NCI-H460 (cell line): ENCODE data around the gene MAN2A1. TPM values are rescaled to one million over a fixed set of nuclear protein-coding genes. Genes with fewer than 3 reads are reported as not detected.

Experiments used
- DNase-seq: peaks from one replicate; pipeline ENCODE4 v3.0.0-alpha.2; 2016; ENCODE audit warnings: low read depth; ENCODE audit errors: extremely low read depth
- total RNA-seq: library from RNA; depleted of rRNA; stranded (reverse); fragments of >200 nt; shearing (Covaris generic); gene quantifications from 2 replicates; pipeline ENCODE4 v1.2.3, GENCODE V29; 2014

Gene MAN2A1
- total RNA-seq, 1 experiment from 2014 or later, result 151 TPM

- no peak for DNase-seq
These were observed 14.7 kb downstream of the MAN2A1 start for GRCh38 chr5:109704282-109704952.

DNA sequence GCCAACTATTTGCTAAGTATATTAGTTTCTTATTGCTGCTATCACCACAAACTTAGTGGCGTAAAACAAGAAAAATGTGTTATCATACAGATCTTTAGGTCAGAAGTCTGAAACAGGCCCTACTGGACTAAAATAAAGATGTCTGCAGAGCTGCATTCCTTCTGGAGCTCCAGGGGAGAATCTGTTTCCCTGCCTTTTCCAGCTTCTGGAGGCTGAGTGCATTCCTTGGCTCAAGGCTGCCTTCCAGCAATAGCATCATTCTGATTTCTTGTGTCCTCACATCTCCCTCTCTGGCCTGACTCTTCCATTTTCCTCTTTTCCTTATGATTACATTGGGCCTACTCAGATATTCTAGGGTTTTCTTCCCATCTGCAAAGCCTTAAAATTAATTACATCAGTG lies 15.9 kb downstream of the MAN2A1 start:
- DNase-seq, result no peak

DNA sequence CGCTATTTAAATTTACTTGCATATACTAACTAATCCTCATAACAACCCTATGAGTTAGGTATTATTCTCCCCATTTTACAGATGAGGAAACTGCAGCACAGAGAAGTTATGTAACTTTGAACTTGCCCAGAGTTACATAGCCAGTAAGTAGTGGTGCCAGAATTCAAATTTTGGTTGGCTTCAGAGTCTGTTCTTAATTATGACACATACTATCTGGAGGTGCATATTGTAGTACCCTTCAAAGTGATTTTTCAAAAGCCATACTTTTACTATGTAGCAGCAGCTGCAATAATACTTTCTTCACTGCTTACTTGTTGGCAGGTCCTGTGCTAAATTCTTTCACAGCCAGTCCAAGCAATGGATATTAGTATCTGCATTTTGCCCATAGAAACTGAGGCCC lies 16.4 kb downstream of the MAN2A1 start:
- no peak for DNase-seq

DNA sequence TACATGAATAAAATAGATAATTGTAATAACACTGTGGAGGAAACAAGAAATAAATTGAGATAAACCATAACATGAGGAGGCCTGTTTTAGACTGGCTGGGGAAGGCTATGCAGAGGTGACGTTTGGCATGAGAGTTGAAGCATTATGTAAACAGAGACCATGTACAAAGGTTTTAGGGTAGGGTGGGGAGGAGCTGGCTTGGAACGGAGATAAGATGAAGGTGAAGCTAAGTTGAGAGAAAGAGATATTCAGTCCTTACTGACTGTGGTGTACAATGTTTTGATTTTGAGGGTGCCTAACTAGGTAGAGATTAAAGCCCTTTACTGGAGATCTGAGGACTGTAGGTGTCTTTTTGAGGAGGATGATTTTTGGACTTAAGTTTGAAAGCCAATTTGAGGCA lies 17.8 kb downstream of the MAN2A1 start:
- DNase-seq, result no peak

DNA sequence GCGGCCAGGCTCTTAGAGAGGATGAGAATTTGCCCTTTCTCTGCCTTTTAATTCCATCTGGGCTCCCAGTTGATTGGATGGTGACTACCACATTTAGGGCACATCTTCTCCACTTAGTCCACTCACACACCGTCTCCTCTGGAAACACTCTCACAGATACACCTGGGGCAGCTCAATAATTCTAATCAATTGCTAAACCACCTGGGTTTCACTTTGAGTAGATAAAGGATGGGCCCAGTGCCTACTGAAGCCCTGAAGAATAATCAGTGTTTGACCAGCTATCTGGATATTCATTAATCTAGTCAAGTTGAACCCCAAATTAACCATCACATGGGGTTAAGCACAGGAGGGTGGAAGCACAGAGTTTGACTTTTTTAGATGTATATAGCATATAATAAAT lies 19.1 kb downstream of the MAN2A1 start:
- DNase-seq, result no peak

- no peak for DNase-seq
These were observed 19.5 kb downstream of the MAN2A1 start for GRCh38 chr5:109709225-109709624.

GRCh38 chr5:109711673-109712072 lies 21.9 kb downstream of the MAN2A1 start:
- no peak for DNase-seq

DNA sequence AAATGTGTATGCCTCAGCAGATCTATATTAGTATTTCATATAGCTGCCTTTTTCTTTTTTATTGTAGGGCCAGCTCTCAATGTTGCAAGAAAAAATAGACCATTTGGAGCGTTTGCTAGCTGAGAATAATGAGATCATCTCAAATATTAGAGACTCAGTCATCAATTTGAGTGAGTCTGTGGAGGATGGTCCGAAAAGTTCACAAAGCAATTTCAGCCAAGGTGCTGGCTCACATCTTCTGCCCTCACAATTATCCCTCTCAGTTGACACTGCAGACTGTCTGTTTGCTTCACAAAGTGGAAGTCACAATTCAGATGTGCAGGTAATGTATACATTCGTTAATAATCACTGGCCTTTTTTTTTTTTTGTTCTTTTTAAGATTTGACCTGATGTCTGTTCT lies 23.7 kb downstream of the MAN2A1 start:
- no peak for DNase-seq

DNA sequence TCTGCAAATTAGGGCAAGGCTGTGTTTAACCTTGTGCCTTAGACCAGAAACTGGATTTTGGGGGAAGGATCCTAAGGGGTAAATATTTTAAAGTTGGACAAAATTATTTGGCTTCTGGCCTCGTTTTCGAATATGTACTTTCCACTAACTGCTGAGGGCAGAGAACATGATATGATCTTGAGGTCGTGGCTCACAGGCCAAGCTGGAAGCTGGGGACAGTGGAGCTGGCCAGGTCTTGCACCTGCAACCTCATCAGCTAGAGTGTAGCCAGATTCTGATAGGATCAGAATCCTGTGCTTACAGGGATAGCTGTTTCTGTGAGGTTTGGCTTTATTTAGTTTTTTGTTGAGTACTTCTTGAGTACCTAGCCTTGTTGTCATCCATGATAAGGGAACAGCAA lies 24.9 kb downstream of the MAN2A1 start:
- DNase-seq, result no peak

DNA sequence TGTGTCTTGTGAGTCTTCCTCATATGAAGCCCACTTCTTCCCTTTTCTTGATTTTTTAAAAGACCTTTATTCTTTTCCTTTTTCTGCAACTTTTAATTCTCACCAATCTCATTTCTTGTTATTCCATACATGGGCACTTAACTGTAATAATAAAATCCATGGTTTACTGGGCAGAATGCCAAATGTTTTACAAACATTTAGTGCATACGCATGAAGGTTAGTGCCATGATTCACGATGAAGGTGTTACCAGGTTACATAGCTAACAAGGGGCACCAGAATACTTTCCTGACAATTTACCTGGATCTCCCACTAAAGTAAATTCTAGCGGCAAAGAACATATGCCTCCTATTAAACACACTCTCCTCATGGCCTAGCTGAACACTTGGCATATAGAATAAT lies 28.5 kb downstream of the MAN2A1 start:
- no peak for DNase-seq

DNA sequence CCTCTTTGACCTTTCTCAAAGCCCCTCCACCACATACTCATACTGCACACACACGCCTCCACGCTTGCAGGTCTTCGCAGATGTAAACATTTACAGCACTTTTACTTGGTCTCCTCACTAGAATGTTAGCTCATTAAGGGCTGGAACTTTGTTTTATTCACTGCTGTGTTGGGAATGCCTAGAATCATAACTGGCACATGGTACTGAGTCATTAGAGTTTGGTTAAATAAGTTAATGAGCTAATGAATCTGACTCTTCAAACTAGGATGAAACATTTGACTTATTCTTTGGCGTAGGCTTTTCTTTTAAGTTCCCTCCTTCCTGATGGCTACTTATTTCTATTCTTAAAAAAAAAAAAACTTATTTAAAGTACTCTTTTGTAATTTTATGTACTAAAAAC lies 28.9 kb downstream of the MAN2A1 start:
- DNase-seq, result no peak

- DNase-seq, result no peak
These were observed 30.3 kb downstream of the MAN2A1 start for GRCh38 chr5:109719978-109720377.

DNA sequence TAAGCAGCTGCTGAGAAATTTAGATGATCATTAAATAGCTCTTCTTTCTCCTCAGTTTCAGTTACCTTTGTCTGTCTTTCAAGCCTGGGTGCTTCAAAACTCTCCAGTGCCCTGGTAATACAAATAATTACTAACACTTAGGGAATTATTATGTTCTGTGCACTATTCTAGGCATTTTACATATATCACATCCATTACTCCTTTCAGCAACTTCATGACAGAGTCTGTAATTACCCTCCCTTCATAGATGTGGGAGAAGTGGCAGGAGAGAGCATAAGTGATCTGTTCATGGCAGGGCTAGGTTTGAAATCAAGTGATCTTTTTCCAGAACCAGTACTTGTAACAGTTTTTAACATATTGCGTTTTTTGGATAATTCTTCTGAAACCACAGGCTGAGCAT lies 32.0 kb downstream of the MAN2A1 start:
- DNase-seq, result no peak

DNA sequence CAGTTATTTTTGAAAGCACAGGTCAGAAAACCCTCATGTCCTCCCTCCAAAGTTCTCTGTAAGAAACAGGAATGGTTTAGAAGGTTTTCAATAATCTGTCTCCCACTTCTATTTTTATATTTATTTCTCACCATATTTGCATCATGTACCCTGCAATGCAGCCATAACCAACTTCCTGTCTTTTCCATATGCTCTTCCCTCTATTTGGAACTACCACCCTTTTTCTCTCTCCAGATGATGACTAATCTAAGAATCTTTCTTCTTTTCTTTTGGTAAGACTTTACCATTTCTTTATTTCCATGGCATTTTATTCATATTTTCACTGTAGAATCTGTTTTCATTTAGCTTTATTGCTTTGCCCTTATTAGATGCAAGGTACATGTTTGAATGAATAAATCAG lies 33.9 kb downstream of the MAN2A1 start:
- DNase-seq, result no peak

DNA sequence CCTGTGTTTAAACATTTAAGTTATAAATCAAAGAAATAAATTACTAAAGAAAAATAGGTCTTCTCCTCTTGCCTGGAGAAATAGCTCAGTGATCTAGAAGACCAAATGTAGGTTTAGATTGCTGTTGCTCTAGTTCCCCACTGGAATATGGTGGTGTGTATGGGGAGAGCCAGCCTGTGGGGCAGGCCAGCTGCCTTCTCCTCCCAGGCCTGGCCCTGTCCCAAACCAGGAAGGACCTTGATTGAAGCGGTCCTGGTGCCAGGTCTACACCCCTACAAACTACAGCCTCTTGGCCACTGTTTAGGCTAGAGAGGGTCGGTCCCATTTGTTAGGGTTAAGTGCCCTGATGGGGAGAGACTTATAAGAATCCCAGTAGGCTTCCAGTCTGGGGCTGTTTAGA lies 35.4 kb downstream of the MAN2A1 start:
- no peak for DNase-seq

DNA sequence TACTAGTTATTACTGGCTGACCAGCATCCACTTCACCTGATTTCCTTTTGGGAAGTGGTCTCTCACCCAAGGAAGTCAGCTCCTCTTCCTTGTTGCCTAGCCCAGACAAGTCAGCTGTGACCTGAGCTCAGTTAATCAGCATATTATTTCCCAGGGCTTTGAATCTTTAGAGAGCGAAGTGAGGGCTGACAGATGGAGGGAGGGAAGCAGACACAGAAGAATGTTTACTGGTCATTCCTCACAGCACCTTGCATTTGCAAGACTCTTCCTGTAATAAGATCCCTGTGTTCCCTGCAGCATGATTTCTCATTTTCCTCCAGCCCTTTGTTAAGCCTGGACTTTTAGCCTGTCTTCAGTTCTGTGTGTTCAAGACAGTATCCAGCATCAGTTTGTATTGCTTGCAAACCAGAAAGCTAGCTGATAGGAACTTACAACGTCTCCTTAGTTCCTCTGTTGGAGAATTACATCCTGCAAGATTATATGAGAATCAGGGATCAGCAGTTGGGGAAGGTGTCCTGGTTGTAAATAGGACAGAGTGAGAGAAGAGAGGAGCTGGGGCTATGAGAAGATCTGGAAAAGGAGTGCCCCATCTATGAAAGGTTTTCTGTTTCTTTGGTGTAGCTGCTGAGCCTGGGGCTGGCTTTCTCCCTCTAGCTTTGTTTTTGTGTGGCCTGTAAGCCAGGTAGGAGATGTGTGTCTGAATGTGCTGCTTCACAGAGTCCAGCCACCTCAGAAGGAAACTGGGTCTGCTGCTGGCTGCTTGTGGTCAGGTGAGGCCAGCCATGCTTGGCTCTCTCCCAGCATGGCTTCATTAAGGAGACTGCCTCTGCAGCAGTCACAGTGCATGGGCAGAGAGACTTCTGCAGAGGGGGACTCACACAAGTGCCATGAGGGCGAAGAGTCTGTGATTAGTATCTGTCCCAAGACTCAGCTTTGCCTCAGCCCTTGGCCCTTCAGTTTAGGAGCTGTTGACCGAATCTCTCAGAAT lies 50.3 kb downstream of the MAN2A1 start:
- no peak for DNase-seq

- no peak for DNase-seq
These were observed 51.2 kb downstream of the MAN2A1 start for GRCh38 chr5:109740966-109741365.

- no peak for DNase-seq
These were observed 51.7 kb downstream of the MAN2A1 start for GRCh38 chr5:109741390-109741789.

DNA sequence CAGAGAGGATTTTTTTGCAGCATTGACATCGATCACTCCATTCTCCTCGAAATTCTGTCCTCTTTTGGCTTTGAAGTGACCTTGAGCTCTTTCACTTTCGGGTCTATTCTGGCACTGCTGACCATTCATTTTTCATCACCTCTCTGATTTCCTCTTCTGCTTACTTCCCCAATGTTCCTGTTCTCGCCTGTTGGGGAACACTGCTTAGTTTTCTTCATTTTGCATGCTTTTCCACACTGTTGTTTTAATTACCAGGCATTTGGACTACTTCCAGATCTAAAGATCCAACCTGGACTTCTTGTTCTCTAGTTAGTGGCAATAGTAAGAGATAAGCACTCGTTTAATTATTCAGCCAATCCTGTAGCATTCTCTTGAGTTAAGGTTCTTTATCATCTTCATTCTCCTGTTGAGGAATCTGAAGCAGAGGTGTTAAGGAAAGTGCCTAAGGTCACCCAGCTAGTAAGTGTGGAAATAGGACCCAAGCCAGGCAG lies 53.4 kb downstream of the MAN2A1 start:
- peak; percentile 43 for DNase-seq

DNA sequence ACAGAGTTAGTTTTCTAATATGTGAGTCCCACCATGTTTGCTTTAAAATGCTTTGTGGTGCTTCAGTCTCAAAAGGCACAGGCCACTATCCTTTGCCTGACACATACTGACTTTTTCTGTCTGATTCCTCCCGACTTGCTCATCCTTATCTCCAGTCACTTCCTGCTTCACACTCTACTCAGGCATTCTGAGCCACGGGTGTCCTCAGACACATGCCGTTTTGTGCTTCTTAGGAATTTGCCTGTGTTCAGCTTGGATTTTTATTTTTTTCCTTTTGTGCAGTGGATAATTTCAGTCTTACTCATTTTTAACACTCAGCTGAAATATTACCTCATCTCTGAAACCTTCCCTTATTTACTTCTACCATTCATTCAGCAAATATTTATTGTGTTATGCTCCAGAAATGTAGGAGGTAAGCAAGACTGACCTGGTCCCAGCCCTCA lies 54.1 kb downstream of the MAN2A1 start:
- DNase-seq, result peak; percentile 89

DNA sequence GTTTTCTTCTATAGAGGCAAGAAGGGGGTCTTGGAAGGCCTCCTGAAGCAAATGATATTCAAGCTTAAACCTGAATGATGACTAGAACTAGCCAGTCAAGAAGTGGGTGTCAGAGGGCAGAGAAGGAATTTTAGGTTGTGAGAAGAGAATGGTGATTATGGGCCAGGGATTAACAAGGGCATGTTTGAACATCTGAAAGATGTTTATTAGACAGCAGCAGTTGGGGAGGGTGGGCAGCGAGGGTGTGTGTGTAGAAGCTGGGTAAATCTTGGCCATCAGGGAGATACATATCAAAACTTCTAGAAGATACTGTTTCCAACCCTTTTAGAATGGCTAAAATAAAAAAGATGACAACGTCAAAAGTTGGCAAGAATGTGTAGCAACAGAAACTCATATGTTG lies 54.5 kb downstream of the MAN2A1 start:
- DNase-seq, result no peak

DNA sequence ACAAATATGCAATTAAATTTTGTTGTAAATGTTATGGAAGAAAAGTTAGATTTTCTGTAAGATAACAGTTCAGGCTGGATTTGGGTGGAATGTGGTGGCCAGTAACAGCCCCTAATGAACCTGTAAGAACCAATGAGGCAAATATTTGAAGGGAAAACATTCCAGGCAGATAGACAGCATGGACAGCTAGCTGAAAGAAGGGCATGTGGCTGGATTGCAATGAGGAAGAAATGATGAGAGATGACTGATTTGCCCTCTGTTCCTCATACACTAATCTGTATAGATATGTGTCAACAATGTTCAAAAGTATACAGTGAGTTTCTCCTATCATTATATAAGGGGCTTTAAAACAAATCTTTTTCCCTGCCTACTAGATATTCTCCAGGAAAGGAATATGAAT lies 58.8 kb downstream of the MAN2A1 start:
- no peak for DNase-seq
